SW480 (cell line): ENCODE results near the gene ZMYND11.

Experiments
- DNase-seq: peaks from one replicate; pipeline ENCODE4 v3.0.0-alpha.2; 2016; ENCODE audit warnings: low spot score

The ZMYND11 gene

DNA sequence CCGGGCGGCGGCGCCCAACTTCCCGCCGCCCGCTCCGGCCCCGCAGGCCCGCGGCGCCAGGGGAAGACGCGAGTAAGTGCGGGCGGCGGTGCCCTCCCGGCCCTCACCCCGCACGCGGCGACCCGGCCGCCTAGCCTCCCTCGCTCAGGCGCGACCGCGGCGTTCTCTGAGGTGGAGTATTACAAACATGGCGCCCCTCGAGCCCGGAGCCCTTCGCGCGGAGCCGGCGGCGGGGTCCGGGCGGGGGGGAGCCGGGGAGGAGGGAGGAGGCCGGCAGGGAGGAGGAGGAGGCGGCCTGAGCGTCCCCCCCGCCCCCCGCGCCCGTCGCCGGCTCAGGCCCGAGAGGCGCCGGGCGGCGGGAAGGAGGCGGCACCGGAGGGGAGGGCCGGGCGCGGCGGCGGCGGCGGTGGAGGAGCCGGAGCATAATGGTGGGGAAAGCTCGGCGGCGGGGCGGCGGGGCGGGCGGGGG, at the start of gene ZMYND11:
Gene ZMYND11, plus strand, starts transcription at position 324 of the 469 bp plus-strand sequence. CDS start 44,558 bp downstream, outside the sequence.
- DNase-seq = no peak

DNA sequence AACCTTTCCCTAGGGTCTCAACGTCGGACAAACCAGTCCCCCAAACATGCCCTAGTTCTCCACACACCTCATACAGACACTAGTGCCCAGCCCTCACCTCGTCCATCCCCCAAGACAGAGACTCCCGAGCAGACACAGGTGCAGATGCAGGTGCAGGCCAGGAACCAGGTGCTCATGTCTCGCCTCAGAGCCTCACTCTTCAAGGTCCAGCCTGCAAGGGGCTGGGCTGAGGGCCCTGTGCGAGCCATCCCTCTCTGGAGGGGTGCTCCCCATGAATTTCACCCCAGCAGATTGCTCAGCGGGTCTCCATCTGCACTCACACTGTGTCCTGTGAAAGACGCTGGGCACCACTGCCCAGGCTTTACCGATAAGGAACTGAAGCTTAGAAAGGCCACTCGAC, 49.2 kb upstream of the ZMYND11 start:
- DNase-seq = no peak

DNA sequence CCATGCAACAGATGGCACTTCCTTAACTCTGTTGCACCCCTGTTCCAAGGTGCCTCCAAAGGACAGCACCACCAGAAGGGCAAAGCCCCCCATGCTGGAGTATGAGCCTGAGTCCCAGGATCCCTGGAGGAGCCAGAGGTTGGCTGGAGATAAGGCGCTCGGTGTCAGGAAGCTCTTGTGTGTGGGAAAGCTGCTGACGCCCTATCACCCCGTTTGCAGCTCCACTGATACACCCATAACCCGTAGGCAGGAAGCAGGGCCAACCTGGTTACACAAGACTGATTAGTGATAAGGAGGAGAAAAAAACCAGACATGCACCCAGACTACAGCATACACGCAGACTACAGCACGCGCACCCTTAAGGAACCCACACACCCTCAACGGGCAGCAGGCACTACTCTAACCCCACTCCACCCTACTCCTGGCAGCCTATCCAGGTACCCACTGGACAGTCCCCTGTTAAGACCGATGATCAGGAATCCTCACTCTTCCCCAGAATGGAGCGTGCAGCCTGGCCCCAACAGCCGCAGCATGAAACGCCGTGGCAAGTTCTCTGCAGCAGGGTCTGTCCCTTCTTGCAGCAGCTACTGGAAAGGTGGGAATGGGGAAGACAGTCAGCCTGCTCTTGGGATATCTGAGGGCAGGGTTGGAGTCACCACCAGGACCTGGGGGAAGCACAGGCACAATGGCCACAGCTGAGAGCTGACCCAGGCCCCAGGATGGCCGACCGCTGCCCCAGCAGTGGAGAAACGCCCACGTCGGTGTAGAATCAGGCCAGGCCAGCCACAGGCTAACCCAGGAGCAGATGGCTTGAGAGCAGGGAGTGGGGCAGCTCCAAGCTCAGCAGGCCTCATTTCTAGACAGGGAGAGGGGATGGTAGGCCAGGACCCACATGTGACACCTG, 47.8 kb upstream of the ZMYND11 start:
- DNase-seq = no peak

DNA sequence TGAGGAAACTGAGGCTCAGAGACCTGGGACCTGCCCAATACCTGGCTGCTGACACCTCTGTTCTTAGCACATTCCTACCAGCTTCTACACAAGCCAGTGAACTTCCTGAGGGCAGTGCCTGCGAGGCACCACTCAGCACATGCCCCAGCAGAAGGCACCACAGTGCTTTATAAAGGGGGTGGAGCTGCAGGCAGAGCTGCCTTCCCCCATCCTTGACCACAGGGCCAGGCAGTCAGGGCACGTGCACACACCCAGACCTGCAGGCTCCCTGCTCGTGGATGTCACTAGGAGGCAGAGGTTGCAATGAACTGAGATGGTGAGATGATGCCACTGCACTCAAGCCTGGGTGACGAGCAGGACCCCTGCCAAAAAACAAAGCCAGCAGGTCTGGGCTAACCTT, 47.0 kb upstream of the ZMYND11 start:
- DNase-seq = no peak

DNA sequence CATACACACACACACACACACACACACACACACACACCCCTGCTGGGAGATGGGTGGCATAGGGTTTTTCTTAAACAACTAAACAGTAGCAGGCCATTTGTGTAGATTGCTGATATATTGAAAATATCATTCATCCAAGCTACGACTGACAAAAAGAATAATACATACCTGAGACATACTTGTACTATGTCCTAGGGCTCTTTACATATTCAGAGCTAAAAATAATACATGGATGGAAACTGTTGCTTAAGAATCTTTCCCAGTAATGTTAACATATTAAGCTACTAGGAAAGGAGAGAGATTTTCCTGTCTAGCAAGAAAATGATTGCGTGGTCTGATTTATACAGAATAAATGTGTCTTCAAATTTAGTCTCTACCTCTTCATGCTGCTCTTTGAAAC, 46.0 kb upstream of the ZMYND11 start:
- no peak for DNase-seq

DNA sequence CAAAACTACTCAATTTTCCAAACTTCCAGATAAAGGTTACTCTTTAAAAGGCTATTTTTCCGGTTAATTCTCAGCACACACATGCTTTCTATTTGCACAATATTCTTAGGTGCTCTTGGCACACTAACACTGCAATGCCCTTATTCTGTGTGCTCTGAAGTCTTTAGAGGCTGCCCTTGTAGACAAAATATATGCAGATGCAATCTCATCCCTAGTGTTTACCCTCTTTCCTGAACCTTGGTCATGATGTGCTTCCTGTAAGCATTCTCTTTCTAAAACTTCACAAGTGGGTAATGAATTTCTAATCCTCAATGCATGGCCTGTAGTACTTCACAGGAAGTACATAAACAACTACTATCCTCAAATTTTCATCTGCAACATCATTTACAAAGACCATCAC, 45.1 kb upstream of the ZMYND11 start:
- no peak for DNase-seq

DNA sequence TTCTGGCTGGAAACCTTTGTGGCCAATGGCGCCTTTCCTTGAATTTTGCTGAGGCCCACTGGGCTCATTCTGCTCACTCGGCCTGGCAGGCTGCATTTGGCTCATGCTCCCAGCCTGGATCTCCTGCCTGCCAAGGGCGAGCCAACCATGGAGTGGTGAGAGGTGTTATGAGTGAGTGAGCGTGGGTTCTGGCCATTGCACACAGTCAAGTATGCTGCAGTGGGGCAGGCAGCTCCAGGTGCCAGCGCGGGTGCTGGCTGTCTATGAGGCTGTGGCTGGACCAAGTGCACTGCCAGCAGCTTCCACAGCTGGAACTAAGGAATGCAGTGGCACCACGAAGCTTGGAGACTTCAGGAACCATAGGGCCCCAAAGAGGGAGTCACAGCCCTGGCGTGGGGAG, 43.9 kb upstream of the ZMYND11 start:
- no peak for DNase-seq

DNA sequence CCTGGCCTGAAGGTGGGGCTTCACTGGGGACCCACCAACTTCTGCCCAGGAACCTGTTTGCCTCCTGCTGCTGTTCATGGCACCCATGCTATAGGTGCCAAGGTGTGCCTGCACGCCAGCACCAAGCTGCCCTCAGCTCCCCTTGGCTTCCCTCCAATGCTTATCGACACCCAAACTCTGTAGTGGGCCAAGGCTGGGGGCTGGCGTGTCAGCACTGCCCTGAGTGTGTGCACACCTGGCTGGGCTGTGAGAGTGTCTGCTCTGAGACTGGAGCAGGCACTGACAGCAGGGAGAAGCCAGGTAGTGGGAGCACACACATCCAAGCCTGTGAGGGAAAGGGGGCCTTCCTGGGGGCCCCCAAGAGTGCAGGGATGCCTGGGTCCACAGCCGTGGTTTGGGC, 43.1 kb upstream of the ZMYND11 start:
- no peak for DNase-seq

DNA sequence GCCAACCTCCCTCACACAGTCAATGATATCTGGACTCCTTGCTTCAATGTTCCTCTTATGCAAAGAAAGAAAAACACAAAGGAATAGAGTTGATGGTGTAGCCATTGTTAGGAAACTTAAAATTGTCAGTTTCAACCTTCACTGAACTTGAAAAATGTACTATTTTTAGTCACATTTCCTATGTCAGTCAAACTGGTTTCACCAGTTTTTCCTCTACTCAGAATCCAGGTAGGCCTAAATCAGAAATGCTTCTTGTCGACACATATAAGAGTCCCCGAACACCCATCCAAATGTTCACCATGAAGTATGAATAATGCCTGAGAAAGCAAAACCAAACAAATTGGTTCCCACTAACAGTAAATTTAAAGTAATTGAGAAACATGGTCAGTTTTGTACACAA, 42.4 kb upstream of the ZMYND11 start:
- DNase-seq = no peak

DNA sequence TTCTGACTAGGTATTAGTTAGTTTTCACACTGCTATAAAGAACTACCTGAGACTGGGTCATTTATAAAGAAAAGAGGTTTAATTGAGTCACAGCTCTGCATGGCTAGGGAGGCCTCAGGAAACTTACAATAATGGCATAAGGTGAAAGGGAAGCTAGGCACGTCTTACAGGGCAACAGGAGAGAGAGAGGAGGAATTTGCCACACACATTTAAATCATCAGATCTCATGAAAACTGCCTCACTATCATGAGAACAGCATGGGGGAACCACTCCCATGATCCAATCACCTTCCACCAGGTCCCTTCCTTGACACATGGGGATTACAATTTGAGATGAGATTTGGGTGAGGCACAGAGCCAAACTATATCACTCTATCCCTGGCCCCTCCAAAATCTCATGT, 40.6 kb upstream of the ZMYND11 start:
- DNase-seq = no peak

DNA sequence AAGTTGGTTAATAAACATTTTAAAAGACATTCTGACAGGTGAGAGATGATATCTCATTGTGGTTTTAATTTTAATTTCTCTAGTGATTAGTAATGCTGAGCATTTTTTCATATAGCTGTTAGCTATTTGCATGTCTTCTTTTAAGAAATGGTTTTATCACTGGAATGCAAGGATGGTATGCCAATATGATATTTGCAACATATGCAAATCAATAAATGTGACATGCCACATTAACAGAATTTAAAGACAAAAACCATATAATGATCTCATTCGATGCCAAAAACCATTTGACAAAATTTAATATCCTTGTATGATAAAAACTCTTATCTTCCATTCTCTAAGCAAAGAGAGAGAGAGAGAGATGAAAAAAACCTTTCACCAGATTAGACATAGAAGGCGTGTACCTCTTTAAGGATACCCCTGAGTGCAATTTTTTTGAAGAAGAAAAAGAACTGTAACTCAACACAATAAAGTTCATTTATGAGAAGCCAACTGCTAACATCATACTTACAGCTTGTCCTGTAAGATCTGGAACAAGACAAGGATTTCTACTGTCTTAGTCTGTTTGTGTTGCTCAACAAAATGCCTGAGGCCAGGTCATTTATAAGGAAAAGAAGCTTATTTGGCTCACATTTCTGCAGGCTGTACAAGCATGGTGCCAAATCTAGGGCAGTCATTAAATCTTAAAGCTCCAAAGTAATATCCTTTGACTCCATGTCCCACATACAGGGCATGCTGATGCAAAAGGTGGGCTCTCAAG, 39.7 kb upstream of the ZMYND11 start:
- DNase-seq = no peak

DNA sequence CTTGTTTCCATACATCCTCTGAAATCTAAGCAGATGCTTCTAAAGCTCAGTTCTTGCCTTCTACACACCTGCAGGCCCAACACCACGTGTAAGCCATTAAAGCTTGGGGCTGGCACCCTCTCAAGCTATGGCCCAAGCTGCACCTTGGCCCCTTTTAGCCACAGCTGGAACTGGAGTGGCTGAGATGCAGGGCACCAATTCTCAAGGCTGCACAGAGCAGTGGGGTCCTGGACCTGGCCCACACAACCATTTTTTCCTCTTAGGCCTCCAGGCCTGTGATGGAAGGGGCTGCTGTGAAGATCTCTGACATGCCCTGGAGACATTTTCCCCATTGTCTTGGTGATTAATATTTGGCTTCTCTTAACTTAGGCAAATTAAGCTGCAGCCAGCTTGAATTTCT, 38.8 kb upstream of the ZMYND11 start:
- no peak for DNase-seq

DNA sequence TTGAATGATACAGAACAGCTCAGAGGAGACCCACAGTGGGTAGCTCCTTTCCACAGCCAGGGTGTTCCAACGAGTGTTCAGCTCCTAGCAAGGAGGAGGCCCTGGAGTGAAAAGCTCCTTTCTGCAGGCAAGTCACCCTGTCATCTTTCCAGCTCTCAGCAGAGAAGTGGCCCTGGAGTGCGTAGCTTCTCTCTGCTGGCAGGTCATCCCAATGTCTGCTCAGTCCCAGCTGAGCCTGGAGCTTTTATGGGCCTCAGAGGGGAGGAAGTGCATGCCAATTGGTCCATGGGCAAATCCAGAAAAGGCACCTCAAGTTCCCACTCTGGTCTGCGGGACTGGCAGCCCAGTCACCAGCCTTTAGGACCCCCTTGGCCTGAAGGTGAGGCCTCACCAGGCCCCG, 30.8 kb upstream of the ZMYND11 start:
- DNase-seq = no peak

DNA sequence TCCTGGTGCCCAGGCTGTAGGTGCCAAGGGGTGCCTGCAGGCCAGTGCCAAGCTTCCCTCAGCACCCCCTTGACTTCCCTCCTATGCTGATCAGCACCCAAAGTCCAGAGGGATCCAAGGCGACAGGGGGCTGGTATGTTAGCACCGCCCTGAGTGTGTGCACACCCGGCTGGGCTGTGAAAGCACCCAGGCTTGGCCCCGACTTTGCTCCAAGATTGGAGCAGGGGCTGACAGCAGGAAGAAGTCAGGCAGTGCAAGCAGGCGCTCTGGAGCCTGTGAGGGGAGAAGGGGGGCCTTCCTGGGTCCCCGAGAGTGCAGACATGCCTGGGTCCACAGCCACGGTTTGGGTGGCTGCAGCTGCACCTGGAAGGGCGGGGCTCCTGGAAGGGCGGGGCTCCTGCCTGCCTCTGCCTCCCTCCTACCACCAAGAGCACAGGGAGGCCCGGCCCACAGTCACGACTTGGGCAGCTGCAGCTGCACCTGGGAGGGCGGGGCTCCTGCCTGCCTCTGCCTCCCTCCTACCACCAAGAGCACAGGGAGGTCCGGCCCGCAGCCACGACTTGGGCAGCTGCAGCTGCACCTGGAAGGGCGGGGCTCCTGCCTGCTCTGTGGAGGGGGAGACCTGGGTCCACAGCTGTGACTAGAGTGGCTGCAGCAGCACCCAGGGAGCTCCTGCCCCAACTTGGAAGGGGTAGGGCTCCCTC, 30.2 kb upstream of the ZMYND11 start:
- no peak for DNase-seq

DNA sequence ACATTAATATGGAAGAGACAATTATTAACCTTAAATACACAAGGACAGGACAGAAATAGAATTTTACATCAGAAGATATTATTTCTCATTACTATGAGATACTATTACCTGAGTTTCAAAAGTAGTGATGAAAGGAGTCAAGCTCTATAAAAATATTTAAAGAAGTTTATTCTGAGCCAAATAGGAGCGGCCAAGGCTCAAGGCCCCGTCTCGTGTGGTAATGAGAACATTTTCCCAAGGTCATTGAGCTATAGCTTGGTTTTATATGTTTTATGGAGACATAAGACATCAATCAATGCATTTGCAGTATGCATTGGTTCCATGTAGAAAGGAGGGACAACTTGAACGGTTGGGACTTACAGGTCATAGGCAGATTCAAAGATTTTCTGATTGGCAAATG, 29.4 kb upstream of the ZMYND11 start:
- no peak for DNase-seq

DNA sequence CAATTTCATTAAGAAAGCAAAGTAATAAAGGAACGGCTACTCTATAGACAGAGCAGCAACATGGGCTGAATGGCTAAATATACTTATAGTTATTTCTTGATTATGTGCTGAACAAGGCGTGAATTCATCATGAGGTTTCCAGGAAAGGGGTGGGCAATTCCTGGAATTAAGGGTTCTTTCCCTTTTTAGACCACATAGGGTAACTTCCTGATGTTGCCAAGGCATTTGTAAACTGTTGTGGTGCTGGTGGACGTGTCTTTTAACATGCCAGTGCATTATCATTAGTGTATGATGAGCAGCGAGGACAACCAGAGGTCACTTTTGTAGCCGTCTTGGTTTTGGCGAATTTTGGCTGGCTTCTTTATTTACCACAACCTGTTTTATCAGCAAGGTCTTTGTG, 28.5 kb upstream of the ZMYND11 start:
- DNase-seq = no peak

DNA sequence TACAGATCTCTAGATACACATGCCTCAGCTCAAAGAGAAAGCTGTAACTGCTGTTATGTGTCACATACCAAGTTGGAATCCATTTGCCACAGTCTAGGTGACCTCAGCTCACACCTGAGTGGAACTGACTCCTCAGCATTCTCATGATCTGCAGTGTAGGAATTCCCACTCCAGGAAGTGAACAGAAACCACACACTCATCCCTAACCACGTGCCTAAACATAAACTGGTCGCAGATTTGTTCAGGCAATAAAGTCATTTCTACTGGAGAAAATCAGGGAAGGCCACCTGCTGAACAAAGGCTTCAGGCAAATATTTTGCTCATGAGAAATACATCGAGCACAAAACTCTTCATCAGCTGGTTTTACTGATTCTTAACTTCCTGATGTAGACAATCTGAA, 23.0 kb upstream of the ZMYND11 start:
- no peak for DNase-seq

DNA sequence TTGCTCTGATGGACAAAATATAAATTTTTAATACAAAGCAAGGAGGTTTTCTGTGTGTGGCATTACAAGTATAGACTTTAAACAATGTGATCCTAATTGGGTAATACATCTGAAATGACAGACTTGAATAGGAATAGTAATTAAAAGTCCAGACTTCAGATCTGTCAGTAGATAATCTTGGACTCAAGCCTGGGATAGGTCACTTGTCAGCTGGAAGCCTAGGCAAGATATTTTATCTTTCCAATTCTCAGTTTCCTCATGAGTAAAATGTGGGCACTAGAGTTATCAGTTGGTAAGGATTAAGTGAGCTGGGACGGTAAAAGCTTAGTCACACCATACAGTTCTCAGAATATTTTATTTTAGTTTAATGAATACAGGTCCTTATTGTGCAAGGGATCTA, 10.4 kb upstream of the ZMYND11 start:
- DNase-seq = no peak

DNA sequence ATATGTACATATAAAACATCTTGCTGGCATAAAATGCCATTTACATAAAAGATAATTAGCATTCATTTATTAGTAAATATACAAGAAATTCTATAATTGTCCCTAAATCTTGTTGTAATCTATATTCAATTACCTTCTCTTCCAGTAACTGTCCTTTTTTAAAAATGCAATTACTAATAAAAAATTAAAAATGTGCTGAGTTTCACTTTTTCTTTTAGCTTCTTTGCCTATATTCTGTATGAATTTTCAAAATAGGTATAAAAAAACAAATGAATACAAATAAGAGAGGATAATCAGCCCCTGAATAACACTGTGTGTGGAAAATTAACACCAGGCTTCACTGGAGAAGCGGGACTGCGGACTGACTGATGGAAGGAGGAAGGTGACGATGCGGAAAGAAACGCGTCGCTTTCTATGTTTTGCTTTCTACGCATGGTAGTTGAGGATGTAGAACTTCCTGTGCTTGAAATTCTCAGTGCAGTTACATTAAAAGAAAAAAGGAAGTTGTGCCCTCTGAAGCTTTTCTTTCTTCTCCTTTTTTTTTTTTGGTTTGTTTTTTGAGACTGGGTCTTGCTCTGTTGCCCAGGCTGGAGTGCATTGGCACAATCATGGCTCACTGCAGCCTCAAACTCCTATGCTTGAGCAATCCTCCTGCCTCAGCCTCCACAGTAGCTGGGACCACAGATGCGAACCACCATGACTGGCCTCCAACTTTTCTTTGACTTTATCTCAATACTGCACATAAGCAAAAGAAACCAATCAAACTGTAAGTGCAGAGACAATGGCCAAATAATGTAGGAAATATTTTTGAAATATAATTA, 7.4 kb upstream of the ZMYND11 start:
- DNase-seq = no peak

DNA sequence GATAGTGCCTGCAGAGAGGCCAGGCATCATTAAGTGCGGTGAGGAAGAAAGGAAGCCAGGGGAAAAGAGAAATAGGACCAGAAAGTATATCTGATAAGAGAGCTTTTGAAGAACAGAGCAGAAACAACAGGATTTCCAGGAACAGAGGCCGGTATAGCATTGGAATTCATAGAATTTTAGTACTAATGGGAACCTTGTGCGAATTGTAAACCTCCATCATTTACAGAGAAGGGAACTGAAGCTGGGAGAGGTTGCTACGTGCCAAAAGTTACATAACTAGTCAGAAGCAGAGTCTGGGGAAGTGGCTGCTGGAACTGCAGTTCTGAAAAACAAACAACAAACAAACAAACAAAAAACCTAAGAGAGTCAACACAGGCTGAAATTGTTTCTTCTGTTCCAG, 5.4 kb upstream of the ZMYND11 start:
- DNase-seq = no peak

DNA sequence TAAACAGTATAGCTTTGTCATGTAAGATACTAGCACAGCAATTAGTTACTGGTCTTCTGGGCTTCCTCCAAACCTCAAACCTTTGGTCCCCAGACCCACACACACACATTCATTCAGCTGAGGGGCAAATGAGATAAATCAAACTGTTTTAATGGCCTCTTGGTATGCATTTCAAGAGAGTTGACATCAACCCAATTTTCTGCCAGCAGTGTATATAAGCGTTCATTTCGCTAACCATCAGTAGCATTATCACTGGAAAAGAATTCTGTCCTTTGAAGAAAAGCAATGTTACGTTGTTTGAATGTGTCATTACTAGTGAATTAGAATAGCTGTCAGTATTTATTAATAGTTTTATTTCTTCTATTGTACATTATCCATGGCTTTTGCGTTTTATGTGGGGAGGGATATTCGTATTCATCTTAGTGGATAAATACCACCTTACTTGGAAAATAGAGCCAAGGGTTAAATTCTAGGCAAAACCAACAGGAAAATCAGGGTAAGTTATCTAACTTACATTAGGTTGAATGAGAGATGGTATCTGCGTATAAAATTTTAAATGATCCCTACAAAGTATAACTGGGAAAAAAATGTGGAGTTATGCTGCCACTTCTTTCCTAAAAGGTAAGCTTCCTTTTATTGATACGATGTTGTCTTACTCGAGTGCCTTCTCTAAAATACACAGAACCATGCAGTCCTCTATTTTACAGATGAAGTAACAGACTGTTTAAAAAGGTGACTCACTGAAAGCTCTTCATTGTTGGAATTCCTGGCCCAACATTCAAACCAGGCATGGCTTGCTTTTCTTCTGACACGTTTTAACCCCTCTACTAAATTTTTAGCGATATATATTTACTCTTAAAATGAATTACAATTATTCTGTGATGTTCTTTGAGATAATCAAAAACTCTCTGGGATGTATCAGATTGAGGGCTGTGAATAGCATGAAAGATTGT, 2.0 kb upstream of the ZMYND11 start:
- DNase-seq = no peak
